ENCODE data around the gene BCAN. TPM values are rescaled to one million over a fixed set of nuclear protein-coding genes. Genes with fewer than 3 reads are reported as not detected.

BCAN gene
- total RNA-seq, 3 donors from 2014 or later (not counting 1 experiment from before 2014, with no cell fraction given), result 0.18 to 0.25 (median 0.19) TPM

DNA sequence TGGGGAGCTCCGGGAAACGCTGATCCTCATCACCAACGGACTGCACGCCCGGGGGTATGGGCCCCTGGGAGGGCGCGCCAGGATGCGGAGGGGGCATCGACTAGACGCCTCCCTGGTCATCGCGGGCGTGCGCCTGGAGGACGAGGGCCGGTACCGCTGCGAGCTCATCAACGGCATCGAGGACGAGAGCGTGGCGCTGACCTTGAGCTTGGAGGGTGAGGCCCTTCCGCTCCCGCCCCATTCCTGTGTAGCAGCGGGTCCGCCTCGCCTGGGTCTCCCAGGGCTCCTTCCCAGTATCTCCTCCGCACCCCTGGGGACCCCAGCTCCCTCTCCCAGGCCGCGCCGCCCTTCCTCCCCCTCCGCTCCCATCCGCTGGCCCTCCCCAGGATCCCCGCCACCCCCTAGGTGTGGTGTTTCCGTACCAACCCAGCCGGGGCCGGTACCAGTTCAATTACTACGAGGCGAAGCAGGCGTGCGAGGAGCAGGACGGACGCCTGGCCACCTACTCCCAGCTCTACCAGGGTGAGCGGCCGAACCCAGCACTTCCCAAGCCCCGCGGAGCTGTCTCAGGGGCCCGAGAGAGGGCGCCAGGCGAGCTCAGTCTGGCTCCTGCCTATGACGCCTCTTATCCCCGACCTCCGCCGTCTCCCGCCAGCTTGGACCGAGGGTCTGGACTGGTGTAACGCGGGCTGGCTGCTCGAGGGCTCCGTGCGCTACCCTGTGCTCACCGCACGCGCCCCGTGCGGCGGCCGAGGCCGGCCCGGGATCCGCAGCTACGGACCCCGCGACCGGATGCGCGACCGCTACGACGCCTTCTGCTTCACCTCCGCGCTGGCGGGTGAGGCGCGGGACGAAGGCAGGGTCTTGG, 17.7 kb upstream of the BCAN start:
- Histone ChIP-seq H3K9me3 (ENCODE audit: control insufficient read depth, insufficient read depth, low read length) (no peaks in the 10 kb centered on the region), H3K36me3 (ENCODE audit: control insufficient read depth, insufficient read depth, low read length) (no peaks in the 10 kb centered on the region), H3K4me1 (ENCODE audit: control insufficient read depth, insufficient read depth, low read length) (peaks cover 23% of the 10 kb centered on the region), H3K27ac (ENCODE audit: low read length) (no peak overlapping the region), H3K4me3 (ENCODE audit: low read length) (no peak overlapping the region), H3K27me3 (ENCODE audit: control insufficient read depth, insufficient read depth, low read length) (peaks cover 30% of the 10 kb centered on the region)
- Mint-ChIP-seq H3K27ac (no peak overlapping the region), H3K36me3 (no peaks in the 10 kb centered on the region), H3K4me3 (peak overlapping the region; percentile 40), H3K27me3 (ENCODE audit: low read depth in 2 of 2) (peaks cover 61 to 63% of the 10 kb centered on the region in 2 donors), H3K4me1 (peaks cover 7 to 8% of the 10 kb centered on the region in 2 donors), H3K9me3 (no peaks in the 10 kb centered on the region)
- intact Hi-C loops (cut with micrococcal nuclease), result no loop called here
- TF ChIP-seq, protein P1, sequence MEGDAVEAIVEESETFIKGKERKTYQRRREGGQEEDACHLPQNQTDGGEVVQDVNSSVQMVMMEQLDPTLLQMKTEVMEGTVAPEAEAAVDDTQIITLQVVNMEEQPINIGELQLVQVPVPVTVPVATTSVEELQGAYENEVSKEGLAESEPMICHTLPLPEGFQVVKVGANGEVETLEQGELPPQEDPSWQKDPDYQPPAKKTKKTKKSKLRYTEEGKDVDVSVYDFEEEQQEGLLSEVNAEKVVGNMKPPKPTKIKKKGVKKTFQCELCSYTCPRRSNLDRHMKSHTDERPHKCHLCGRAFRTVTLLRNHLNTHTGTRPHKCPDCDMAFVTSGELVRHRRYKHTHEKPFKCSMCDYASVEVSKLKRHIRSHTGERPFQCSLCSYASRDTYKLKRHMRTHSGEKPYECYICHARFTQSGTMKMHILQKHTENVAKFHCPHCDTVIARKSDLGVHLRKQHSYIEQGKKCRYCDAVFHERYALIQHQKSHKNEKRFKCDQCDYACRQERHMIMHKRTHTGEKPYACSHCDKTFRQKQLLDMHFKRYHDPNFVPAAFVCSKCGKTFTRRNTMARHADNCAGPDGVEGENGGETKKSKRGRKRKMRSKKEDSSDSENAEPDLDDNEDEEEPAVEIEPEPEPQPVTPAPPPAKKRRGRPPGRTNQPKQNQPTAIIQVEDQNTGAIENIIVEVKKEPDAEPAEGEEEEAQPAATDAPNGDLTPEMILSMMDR (IDR thresholded peaks at IDR 0.05), result peak; percentile 9
- DNase-seq (peak in 1 of 2 donors; percentile 61), ATAC-seq (peak; percentile 42 to 61 (median 51))
- WGBS (ENCODE audit: insufficient coverage), result 2% methylated on average over 87 of the region's 87 CpGs

- 3% methylated on average over 52 of the region's 55 CpGs for WGBS (ENCODE audit: insufficient coverage)
- TF ChIP-seq, protein P1 (IDR thresholded peaks at IDR 0.05), result no peak
- Mint-ChIP-seq H3K4me3 (peak overlapping the region; percentile 40), H3K9me3 (no peaks in the 10 kb centered on the region), H3K27ac (no peak overlapping the region), H3K36me3 (no peaks in the 10 kb centered on the region), H3K4me1 (peaks cover 7 to 8% of the 10 kb centered on the region in 2 donors), H3K27me3 (ENCODE audit: low read depth in 2 of 2) (peaks cover 56 to 58% of the 10 kb centered on the region in 2 donors)
- DNase-seq (peak in 1 of 2 donors; percentile 29), ATAC-seq (peak in 1 of 3 donors; percentile 24)
- Histone ChIP-seq H3K27me3 (ENCODE audit: control insufficient read depth, insufficient read depth, low read length) (peaks cover 30% of the 10 kb centered on the region), H3K9me3 (ENCODE audit: control insufficient read depth, insufficient read depth, low read length) (no peaks in the 10 kb centered on the region), H3K27ac (ENCODE audit: low read length) (no peak overlapping the region), H3K36me3 (ENCODE audit: control insufficient read depth, insufficient read depth, low read length) (no peaks in the 10 kb centered on the region), H3K4me1 (ENCODE audit: control insufficient read depth, insufficient read depth, low read length) (peaks cover 23% of the 10 kb centered on the region), H3K4me3 (ENCODE audit: low read length) (no peak overlapping the region)
- intact Hi-C loops (cut with micrococcal nuclease), result loop anchor here (5.0 kb wide), 1 partner anchor 52 kb away; the partner anchor contains the start of gene NES
Measured at GRCh38 chr1:156624814-156625435, 17.0 kb upstream of the BCAN start.

DNA sequence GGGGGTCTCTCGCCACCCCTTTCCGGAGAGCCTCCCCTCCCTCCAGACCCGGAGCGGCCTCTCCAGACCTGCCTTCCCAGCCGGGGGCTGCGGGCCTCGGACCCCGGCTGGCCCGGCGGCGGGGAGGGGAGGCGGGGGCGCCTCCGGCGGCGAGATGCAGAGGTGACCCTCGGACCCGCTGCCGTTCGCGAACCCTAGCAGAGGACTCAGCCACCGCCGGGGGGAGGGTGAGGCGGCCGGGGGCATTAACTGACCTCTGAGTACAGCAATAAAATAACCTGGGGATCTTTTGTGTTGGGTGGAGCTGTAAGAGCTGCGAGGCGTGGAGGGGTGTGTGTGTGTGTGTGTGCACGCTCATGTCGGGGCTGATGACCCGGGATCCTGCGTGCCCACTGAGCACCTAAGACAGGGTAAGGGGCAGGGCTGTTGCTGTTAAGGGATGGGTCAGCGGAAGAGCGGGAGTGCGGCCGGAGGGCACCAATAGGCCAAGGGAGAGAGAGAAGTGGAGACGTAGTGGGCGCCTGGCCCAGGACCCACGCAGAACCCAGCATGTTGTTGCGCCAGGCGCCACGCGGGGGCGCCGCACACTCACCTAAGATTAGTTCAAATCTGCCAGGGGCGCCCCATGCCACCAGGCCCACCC, 16.4 kb upstream of the BCAN start:
- peak overlapping the region; percentile 83 for H3K4me3 Mint-ChIP-seq
- TF ChIP-seq, protein P1 (IDR thresholded peaks at IDR 0.05), result peak; percentile 91
- WGBS (ENCODE audit: insufficient coverage), result 3% methylated on average over 45 of the region's 45 CpGs
- H3K27ac ChIP-seq (ENCODE audit: low read length), result no peak overlapping the region
- H3K4me1 ChIP-seq (ENCODE audit: control insufficient read depth, insufficient read depth, low read length), result peaks cover 23% of the 10 kb centered on the region
- intact Hi-C loops (cut with micrococcal nuclease), result loop anchor here (1.0 to 5.0 kb wide), 3 partner anchors 31 to 100 kb away; partner anchors contain the start of gene NES
- H3K4me1 Mint-ChIP-seq, result peaks cover 7 to 8% of the 10 kb centered on the region in 2 donors
- ATAC-seq, result peak; percentile 73 to 78 (median 77)
- no peaks in the 10 kb centered on the region for H3K9me3 ChIP-seq (ENCODE audit: control insufficient read depth, insufficient read depth, low read length)
- H3K36me3 Mint-ChIP-seq, result no peaks in the 10 kb centered on the region
- DNase-seq, result peak; percentile 67 to 85
- H3K27ac Mint-ChIP-seq, result no peak overlapping the region
- H3K27me3 Mint-ChIP-seq (ENCODE audit: low read depth in 2 of 2), result peaks cover 51 to 55% of the 10 kb centered on the region in 2 donors
- no peaks in the 10 kb centered on the region for H3K36me3 ChIP-seq (ENCODE audit: control insufficient read depth, insufficient read depth, low read length)
- no peaks in the 10 kb centered on the region for H3K9me3 Mint-ChIP-seq
- H3K27me3 ChIP-seq (ENCODE audit: control insufficient read depth, insufficient read depth, low read length), result peaks cover 30% of the 10 kb centered on the region
- H3K4me3 ChIP-seq (ENCODE audit: low read length), result no peak overlapping the region

Data from natural killer cell (primary cell).